Fibroblast of lung (primary cell): Measurements from ENCODE around the gene LRMDA.

Experiments used
- CTCF ChIP-seq, 2 donors: IDR thresholded peaks in 1 of 2; conservative IDR thresholded peaks in 1 of 2; 1 replicate in 1 of 2; 2 replicates in 1 of 2; pipeline ENCODE4 v1.5.1; 2011 to 2012; ENCODE audit warnings: low read length in 2 of 2, control low read depth in 1 of 2, inconsistent platforms in 1 of 2, low read depth in 1 of 2, mild to moderate bottlenecking in 1 of 2
- EZH2 ChIP-seq: IDR thresholded peaks from 2 replicates; pipeline ENCODE4 v1.5.1; 2012; ENCODE audit warnings: low read length, control low read depth, mild to moderate bottlenecking; ENCODE audit errors: missing control alignments

GRCh38 chr10:75565286-75566251, 134.1 kb downstream of the LRMDA start:
- TF ChIP-seq CTCF (conservative IDR thresholded peaks at IDR 0.05 in 1 of 2, IDR thresholded peaks at IDR 0.05 in 1 of 2; ENCODE audit: low read depth in 1 of 2, low read length in 2 of 2), result no peak
- TF ChIP-seq EZH2, result no peak
